Endometrial microvascular endothelial cells (primary cell): ENCODE measurements around the gene CNNM1. TPM values are rescaled to one million over a fixed set of nuclear protein-coding genes. Genes with fewer than 3 reads are reported as not detected.

Experiments
- in situ Hi-C: cut with HindIII; loops from 2 replicates; pipeline ENCODE4 v1.10.0; 2017; ENCODE audit warnings: low sequenced_read_pairs, low pct_unique_long_range_greater_than_20kb; ENCODE audit errors: inconsistent ontology term
- total RNA-seq: library from RNA; depleted of rRNA; stranded (reverse); fragments of >200 nt; gene quantifications from one replicate; pipeline ENCODE4 v1.2.3, GENCODE V29; 2015; ENCODE audit errors: inconsistent ontology term

The CNNM1 gene
- total RNA-seq, 1 donor from 2014 or later = not detected

GRCh38 chr10:99365736-99366135 is 36.6 kb downstream of the CNNM1 start:
- in situ Hi-C loops = no loop called here

- in situ Hi-C loops = no loop called here
These were observed 37.5 kb downstream of the CNNM1 start for GRCh38 chr10:99366666-99367065.

GRCh38 chr10:99368646-99369045 is 39.5 kb downstream of the CNNM1 start:
- in situ Hi-C loops = no loop called here

GRCh38 chr10:99369126-99369525 is 40.0 kb downstream of the CNNM1 start:
- in situ Hi-C loops = no loop called here

GRCh38 chr10:99369551-99369950 is 40.4 kb downstream of the CNNM1 start:
- in situ Hi-C loops = no loop called here

- in situ Hi-C loops = no loop called here
These were observed 41.8 kb downstream of the CNNM1 start for GRCh38 chr10:99370993-99371392.

- in situ Hi-C loops = no loop called here
These were observed 43.6 kb downstream of the CNNM1 start for GRCh38 chr10:99372546-99373271.

- in situ Hi-C loops = no loop called here
These were observed 45.4 kb downstream of the CNNM1 start for GRCh38 chr10:99374526-99374925.

- in situ Hi-C loops = no loop called here
These were observed 45.8 kb downstream of the CNNM1 start for GRCh38 chr10:99374972-99375371.

GRCh38 chr10:99375426-99375825 is 46.3 kb downstream of the CNNM1 start:
- in situ Hi-C loops = no loop called here

- in situ Hi-C loops = no loop called here
These were observed 53.0 kb downstream of the CNNM1 start for GRCh38 chr10:99382176-99382575.

- in situ Hi-C loops = no loop called here
These were observed 57.9 kb downstream of the CNNM1 start for GRCh38 chr10:99387071-99387470.

GRCh38 chr10:99387541-99387940 is 58.4 kb downstream of the CNNM1 start:
- in situ Hi-C loops = no loop called here

GRCh38 chr10:99389729-99390480 is 60.7 kb downstream of the CNNM1 start:
- in situ Hi-C loops = no loop called here

- in situ Hi-C loops = no loop called here
These were observed 62.2 kb downstream of the CNNM1 start for GRCh38 chr10:99391346-99391745.

GRCh38 chr10:99393036-99393435 is 63.9 kb downstream of the CNNM1 start:
- in situ Hi-C loops = no loop called here

- in situ Hi-C loops = no loop called here
These were observed 64.5 kb downstream of the CNNM1 start for GRCh38 chr10:99393683-99394082.

GRCh38 chr10:99394256-99394655 is 65.1 kb downstream of the CNNM1 start:
- in situ Hi-C loops = no loop called here

GRCh38 chr10:99394761-99395386 is 65.7 kb downstream of the CNNM1 start:
- in situ Hi-C loops = no loop called here
